DMS 273 (cell line): Measurements from ENCODE around the gene OR4Q2.
"Not testable (repeated sequence)": the region's sequence is repeated elsewhere in the genome, so short reads cannot be mapped to it uniquely, and the experiment has no call there.

Experiments
- DNase-seq: peaks from one replicate; lab custom pipeline; 2025; ENCODE audit not compliant: unreplicated experiment; lab: John Stamatoyannopoulos, UW

Gene OR4Q2

GRCh38 chr14:20001863-20002262 lies at the start of gene OR4Q2:
OR4Q2 (plus strand) TSS chr14:20002163.
- no peak for DNase-seq

GRCh38 chr14:19969735-19970134 lies 32.2 kb upstream of the OR4Q2 start:
- not testable (repeated sequence) for DNase-seq

GRCh38 chr14:19974844-19975243 lies 27.1 kb upstream of the OR4Q2 start:
- DNase-seq: no peak

GRCh38 chr14:19975291-19975690 lies 26.7 kb upstream of the OR4Q2 start, which contains the start of gene OR4K15:
OR4K15 (plus strand) TSS chr14:19975591; CDS start chr14:19975591, 0 bp downstream.
- DNase-seq: no peak

- DNase-seq: no peak
Measured at GRCh38 chr14:19993438-19993837, 8.5 kb upstream of the OR4Q2 start.

GRCh38 chr14:20002319-20002718 lies 356 bp downstream of the OR4Q2 start:
- DNase-seq: no peak

- DNase-seq: no peak
Measured at GRCh38 chr14:20008156-20008555, 6.2 kb downstream of the OR4Q2 start.

- no peak for DNase-seq
Measured at GRCh38 chr14:20019257-20019865, 17.4 kb downstream of the OR4Q2 start, which contains the start of gene OR4K14. OR4K14 (minus strand) TSS chr14:20019307; CDS start chr14:20015193, 4,114 bp downstream.

GRCh38 chr14:20031058-20031457 lies 29.1 kb downstream of the OR4Q2 start:
- no peak for DNase-seq

GRCh38 chr14:20035449-20035848 lies 33.5 kb downstream of the OR4Q2 start:
- DNase-seq: no peak

GRCh38 chr14:20035938-20036337 lies 34.0 kb downstream of the OR4Q2 start, which contains the start of gene OR4K13:
OR4K13 (minus strand) TSS chr14:20036038; CDS start chr14:20034758, 1,280 bp downstream.
- no peak for DNase-seq

- no peak for DNase-seq
Measured at GRCh38 chr14:20044243-20044642, 42.3 kb downstream of the OR4Q2 start.

- DNase-seq: no peak
Measured at GRCh38 chr14:20048202-20048601, 46.2 kb downstream of the OR4Q2 start.
